Activated T-helper 9 cell treated with anti-CD3 and anti-CD28 coated beads, Interleukin-2, amount 50 U/mL, for 16 hours (primary cell): ENCODE results near the gene KNSTRN.

ENCODE experiments used
- DNase-seq: peaks from one replicate; pipeline ENCODE4 v3.0.0-alpha.2; 2020; ENCODE audit warnings: low read depth

The KNSTRN gene

GRCh38 chr15:40435023-40435709 lies 52.6 kb downstream of the KNSTRN start:
- no peak for DNase-seq

- no peak for DNase-seq
These were observed 53.2 kb downstream of the KNSTRN start for GRCh38 chr15:40435710-40436089.

GRCh38 chr15:40436116-40436891 lies 53.8 kb downstream of the KNSTRN start:
- no peak for DNase-seq

GRCh38 chr15:40436892-40437751 lies 54.6 kb downstream of the KNSTRN start:
- DNase-seq, result no peak

GRCh38 chr15:40437752-40438687 lies 55.5 kb downstream of the KNSTRN start:
- no peak for DNase-seq

GRCh38 chr15:40438712-40439111 lies 56.2 kb downstream of the KNSTRN start:
- DNase-seq, result no peak

- no peak for DNase-seq
These were observed 57.0 kb downstream of the KNSTRN start for GRCh38 chr15:40439461-40439959.

- DNase-seq, result peak; percentile 19
These were observed 57.6 kb downstream of the KNSTRN start for GRCh38 chr15:40439960-40440742.

GRCh38 chr15:40440743-40441564 lies 58.4 kb downstream of the KNSTRN start, which contains the start of gene BAHD1:
TSS of gene BAHD1 (plus strand) at chr15:40440953. CDS start at chr15:40458465, 17,512 bp downstream.
- peak; percentile 92 for DNase-seq

- DNase-seq, result no peak
These were observed 59.3 kb downstream of the KNSTRN start for GRCh38 chr15:40441565-40442531.

GRCh38 chr15:40443255-40443654 lies 60.7 kb downstream of the KNSTRN start:
- no peak for DNase-seq

- DNase-seq, result no peak
These were observed 61.3 kb downstream of the KNSTRN start for GRCh38 chr15:40443846-40444245.
